GM18517 (cell line): ENCODE measurements around the gene SLX1A.
A peak's percentile ranks its signal among the peaks of the same experiment; 100 is the strongest.
"Not testable (repeated sequence)": the region's sequence is repeated elsewhere in the genome, so short reads cannot be mapped to it uniquely, and the experiment has no call there.

ENCODE experiments used
- ATAC-seq: cut with Tn5 transposase; IDR thresholded peaks from one replicate; pipeline ENCODE4 v1.9.1; 2021; ENCODE audit warnings: mild to moderate bottlenecking, moderate library complexity; ENCODE audit not compliant: unreplicated experiment

Gene SLX1A

DNA sequence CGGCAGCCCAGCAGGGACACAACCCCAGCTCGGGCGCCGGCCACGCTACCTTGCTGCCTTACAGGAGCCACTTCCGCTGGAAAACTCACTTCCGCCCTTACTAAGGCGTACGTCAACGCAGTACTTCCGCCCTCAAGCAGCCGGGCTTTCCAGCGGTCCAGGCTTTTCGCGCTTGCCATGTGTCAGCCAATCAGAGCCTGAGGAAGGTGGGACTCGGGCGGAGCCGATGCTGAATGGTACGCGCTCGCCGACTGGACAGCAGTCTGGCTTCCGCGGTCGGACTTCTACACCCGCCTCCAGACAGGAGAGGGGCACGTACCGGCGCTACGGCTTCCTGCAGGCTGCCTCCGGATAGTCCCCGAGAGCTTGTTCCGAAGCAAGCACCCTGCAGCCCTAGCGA is at the start of gene SLX1A, which contains the start of gene BOLA2B:
TSS of gene SLX1A (plus strand) at position 261 of the 400 bp plus-strand sequence. CDS start 210 bp downstream, outside the sequence.
TSS of gene BOLA2B (minus strand) at position 52 of the 400 bp plus-strand sequence. CDS start 71 bp downstream, outside the sequence.
- peak; percentile 89 for ATAC-seq

- no peak for ATAC-seq
These were observed 49.7 kb upstream of the SLX1A start for GRCh38 chr16:30144017-30144416.

- no peak for ATAC-seq
These were observed 48.8 kb upstream of the SLX1A start for GRCh38 chr16:30144917-30145316.

GRCh38 chr16:30145657-30146056 is 48.0 kb upstream of the SLX1A start:
- no peak for ATAC-seq

GRCh38 chr16:30147843-30148510 is 45.7 kb upstream of the SLX1A start:
- no peak for ATAC-seq

DNA sequence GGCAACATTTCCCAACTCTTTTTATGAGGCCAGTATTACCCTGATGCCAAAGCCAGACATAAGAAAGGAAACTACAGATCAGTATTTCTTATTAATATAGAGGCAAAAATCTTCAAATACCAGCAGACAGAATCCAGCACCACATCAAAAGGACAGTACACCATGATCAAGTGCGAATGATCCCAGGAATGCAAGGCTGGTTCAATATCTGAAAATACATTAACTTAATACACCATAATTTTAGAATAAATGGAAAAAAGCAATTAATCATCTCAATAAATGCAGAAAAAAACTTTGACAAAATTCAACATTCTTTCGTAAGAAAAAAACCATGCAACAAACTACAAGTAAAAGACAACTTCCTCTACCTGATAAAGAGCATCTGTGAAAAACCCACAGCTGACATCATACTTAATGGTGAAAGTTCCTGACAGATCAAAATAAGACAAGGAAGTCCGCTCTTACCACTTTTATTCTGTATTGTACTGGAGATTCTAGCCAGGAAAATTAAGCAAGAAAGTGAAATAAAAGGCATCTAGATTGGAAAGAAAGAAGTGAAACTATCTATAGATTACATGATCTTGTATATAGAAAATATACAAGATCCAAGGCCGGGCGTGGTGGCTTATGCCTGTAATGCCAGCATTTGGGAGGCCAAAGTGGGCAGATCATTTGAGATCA is 44.3 kb upstream of the SLX1A start:
- ATAC-seq = no peak

GRCh38 chr16:30151091-30151490 is 42.6 kb upstream of the SLX1A start:
- no peak for ATAC-seq

- no peak for ATAC-seq
These were observed 41.2 kb upstream of the SLX1A start for GRCh38 chr16:30152517-30152916.

- ATAC-seq = no peak
These were observed 38.5 kb upstream of the SLX1A start for GRCh38 chr16:30155188-30155587.

- ATAC-seq = no peak
These were observed 36.5 kb upstream of the SLX1A start for GRCh38 chr16:30157214-30157613.

GRCh38 chr16:30163538-30163937 is 30.1 kb upstream of the SLX1A start:
- ATAC-seq = no peak

GRCh38 chr16:30166202-30166902 is 27.3 kb upstream of the SLX1A start:
- ATAC-seq = no peak

DNA sequence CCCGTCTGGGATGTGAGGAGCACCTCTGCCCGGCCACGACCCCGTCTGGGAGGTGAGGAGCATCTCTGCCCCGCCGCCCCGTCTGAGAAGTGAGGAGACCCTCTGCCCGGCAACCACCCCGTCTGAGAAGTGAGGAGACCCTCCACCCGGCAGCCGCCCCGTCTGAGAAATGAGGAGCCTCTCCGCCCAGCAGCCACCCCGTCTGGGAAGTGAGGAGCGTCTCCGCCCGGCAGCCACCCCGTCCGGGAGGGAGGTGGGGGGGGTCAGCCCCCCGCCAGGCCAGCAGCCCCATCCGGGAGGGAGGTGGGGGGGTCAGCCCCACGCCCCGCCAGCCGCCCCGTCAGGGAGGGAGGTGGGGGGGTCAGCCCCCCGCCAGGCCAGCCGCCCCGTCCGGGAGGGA is 24.9 kb upstream of the SLX1A start:
- ATAC-seq = not testable (repeated sequence)

GRCh38 chr16:30169416-30169815 is 24.3 kb upstream of the SLX1A start:
- ATAC-seq = not testable (repeated sequence)

- not testable (repeated sequence) for ATAC-seq
These were observed 23.5 kb upstream of the SLX1A start for GRCh38 chr16:30170145-30170544.

GRCh38 chr16:30173054-30173453 is 20.6 kb upstream of the SLX1A start:
- no peak for ATAC-seq

DNA sequence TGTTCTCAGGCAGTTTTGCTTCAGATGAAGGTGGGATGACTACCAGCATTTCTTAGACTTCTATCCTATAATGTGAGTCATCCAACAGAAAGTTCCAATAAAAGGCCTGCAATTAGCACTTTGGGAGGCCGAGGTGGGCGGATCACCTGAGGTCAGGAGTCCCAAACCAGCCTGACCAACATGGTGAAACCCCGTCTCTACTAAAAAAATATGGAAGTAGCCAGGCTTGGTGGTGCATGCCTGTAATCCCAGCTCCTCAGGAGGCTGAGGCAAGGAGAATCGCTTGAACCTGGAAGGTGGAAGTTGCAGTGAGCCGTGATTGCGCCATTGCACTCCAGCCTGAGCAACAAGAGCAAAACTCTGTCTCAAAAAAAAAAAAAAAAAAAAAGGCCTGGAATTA is 16.8 kb upstream of the SLX1A start:
- not testable (repeated sequence) for ATAC-seq

GRCh38 chr16:30179195-30179594 is 14.5 kb upstream of the SLX1A start:
- no peak for ATAC-seq

DNA sequence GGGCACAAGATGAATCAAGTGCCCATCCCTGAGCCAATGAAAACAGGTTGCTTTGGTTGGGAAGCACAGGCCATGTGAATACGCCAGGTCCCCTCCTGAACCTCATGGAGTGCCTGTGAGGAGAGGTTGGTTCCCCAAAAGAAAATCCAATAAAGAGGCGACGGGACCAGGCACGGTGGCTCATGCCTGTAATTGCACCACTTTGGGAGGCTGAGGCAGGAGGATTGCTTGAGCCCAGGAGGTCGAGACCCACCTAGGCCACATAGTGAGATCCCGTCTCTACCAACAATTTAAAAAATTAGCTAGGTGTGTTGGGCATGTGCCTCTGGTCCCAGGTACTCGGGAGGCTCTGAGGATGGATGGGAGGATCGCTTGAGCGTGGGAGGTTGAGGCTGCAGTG is 13.7 kb upstream of the SLX1A start:
- no peak for ATAC-seq

DNA sequence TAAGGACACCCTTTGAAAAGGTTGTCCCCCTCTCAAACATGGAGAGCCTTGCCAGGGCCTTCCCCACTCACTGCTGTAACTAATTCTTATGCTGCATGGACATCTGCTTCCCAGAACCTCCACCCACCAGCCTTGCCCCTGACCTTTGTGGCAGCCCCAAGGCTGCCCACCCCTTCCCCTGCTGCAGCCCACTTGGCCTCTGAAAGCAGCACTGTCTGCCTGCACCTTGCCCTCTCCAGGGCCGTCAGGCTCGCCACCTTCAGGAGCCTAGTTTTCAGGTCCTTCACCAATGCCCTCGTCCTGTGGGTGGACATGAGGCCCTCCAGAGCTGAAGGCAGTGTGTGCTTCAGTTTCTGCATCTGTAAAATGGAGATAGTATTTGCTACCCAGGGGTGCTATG is 12.9 kb upstream of the SLX1A start:
- no peak for ATAC-seq

GRCh38 chr16:30183233-30184095 is 10.2 kb upstream of the SLX1A start, which contains the start of gene CORO1A:
CORO1A (plus strand) TSS chr16:30183602; CDS start chr16:30185210, 1,608 bp downstream.
- ATAC-seq = peak; percentile 40
